PFSK-1 (cell line): ENCODE measurements around the gene RAB11A.

ENCODE experiments used
- POLR2AphosphoS5 ChIP-seq: IDR thresholded peaks from 2 replicates; pipeline ENCODE4 v1.6.1; 2012; ENCODE audit warnings: low read depth, mild to moderate bottlenecking, control low read depth, low read length, moderate library complexity
- SIN3A ChIP-seq: IDR thresholded peaks from 2 replicates; pipeline ENCODE4 v1.6.1; 2012; ENCODE audit warnings: mild to moderate bottlenecking, low read length, moderate library complexity, borderline replicate concordance; ENCODE audit not compliant: insufficient read depth
- TAF1 ChIP-seq: IDR thresholded peaks from 2 replicates; pipeline ENCODE4 v1.6.1; 2012; ENCODE audit warnings: low read length, control low read depth, borderline replicate concordance; ENCODE audit not compliant: insufficient read depth
- TF ChIP-seq, protein P1 (sequence below), 2 experiments: IDR thresholded peaks; 2 replicates each; pipeline versions ENCODE4 v1.6.1 to v1.8.0; 2011 to 2012; ENCODE audit warnings: low read depth in 2 of 2, low read length in 2 of 2, control low read depth in 1 of 2, inconsistent platforms in 1 of 2, mild to moderate bottlenecking in 1 of 2, moderate library complexity in 1 of 2; ENCODE audit not compliant: insufficient read depth in 1 of 2

DNA sequence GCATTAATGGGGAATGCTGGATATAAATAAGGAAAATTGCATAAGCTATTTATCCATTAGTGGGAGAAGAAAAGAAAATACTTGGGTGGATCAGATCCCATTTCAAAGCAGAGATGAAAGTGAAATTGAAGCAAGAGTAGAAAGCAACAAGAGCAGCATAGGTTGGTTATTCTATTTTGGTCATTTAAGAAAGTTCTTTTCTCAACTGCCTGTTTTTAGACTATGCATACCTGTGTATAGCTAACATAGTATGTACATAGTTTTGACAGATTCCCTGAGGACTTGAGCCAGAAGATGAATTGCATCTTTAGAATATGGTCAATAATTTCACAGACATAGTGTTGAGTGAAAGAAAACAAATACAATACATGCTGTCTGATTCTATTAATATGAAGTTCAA is 48.2 kb upstream of the RAB11A start:
- no peak for TF ChIP-seq POLR2AphosphoS5
- TF ChIP-seq, protein P1, sequence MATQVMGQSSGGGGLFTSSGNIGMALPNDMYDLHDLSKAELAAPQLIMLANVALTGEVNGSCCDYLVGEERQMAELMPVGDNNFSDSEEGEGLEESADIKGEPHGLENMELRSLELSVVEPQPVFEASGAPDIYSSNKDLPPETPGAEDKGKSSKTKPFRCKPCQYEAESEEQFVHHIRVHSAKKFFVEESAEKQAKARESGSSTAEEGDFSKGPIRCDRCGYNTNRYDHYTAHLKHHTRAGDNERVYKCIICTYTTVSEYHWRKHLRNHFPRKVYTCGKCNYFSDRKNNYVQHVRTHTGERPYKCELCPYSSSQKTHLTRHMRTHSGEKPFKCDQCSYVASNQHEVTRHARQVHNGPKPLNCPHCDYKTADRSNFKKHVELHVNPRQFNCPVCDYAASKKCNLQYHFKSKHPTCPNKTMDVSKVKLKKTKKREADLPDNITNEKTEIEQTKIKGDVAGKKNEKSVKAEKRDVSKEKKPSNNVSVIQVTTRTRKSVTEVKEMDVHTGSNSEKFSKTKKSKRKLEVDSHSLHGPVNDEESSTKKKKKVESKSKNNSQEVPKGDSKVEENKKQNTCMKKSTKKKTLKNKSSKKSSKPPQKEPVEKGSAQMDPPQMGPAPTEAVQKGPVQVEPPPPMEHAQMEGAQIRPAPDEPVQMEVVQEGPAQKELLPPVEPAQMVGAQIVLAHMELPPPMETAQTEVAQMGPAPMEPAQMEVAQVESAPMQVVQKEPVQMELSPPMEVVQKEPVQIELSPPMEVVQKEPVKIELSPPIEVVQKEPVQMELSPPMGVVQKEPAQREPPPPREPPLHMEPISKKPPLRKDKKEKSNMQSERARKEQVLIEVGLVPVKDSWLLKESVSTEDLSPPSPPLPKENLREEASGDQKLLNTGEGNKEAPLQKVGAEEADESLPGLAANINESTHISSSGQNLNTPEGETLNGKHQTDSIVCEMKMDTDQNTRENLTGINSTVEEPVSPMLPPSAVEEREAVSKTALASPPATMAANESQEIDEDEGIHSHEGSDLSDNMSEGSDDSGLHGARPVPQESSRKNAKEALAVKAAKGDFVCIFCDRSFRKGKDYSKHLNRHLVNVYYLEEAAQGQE (IDR thresholded peaks at IDR 0.05; ENCODE audit: insufficient read depth in 1 of 2, low read depth in 2 of 2, low read length in 2 of 2): no peak
- no peak for TF ChIP-seq TAF1
- TF ChIP-seq SIN3A: no peak
